ENCODE measurements around the gene KDELR1. TPM values are rescaled to one million over a fixed set of nuclear protein-coding genes. Genes with fewer than 3 reads are reported as not detected.

KDELR1 gene
- total RNA-seq, 1 experiment from 2014 or later: 189 TPM

GRCh38 chr19:48371367-48371766 is 20.0 kb downstream of the KDELR1 start:
- no peak for DNase-seq (ENCODE audit: low spot score)

- DNase-seq (ENCODE audit: low spot score): no peak
These were observed 20.4 kb downstream of the KDELR1 start for GRCh38 chr19:48370955-48371354.

DNA sequence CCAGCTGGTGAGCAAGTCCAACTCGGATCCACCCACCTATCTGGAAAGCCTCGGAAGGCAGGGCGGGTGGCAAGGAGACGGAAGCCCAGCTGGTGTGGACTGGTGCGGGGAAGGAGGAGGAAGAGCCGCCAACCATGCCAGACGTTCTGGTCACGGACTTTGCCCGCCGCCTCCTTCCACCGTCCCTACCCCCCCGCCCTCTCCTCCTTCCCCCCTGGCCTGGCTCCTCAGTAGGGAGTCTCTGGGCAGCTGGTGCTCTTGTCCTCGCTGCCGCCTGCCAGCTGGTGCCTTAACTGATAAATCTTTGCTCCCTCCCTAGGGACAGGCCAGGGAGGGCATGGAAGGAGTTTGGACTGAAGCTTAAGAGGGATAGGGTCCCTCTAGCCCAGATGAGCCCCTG is 22.4 kb downstream of the KDELR1 start:
- peak; percentile 83 for DNase-seq (ENCODE audit: low spot score)

DNA sequence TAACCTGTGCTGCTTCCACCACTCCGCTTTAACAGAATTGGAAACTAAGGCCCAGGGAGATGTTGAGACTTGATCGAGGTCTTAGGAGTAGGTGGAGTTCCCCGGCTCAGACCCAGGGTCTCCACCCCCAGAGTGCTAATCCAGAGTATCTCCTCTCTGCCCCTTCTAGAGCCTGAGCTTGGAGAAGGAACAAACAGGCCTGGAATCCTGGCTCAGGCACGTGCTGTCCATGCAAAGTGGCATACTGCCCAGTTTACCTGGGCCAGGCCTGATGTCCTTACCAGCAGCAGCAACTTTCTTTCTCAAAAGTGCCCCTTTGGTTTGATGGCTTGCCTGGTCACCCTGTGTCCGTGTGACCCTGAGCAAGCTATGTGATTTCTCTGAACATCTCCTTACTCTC is 23.5 kb downstream of the KDELR1 start:
- DNase-seq (ENCODE audit: low spot score): no peak

- no peak for DNase-seq (ENCODE audit: low spot score)
These were observed 25.7 kb downstream of the KDELR1 start for GRCh38 chr19:48365602-48366001.

DNA sequence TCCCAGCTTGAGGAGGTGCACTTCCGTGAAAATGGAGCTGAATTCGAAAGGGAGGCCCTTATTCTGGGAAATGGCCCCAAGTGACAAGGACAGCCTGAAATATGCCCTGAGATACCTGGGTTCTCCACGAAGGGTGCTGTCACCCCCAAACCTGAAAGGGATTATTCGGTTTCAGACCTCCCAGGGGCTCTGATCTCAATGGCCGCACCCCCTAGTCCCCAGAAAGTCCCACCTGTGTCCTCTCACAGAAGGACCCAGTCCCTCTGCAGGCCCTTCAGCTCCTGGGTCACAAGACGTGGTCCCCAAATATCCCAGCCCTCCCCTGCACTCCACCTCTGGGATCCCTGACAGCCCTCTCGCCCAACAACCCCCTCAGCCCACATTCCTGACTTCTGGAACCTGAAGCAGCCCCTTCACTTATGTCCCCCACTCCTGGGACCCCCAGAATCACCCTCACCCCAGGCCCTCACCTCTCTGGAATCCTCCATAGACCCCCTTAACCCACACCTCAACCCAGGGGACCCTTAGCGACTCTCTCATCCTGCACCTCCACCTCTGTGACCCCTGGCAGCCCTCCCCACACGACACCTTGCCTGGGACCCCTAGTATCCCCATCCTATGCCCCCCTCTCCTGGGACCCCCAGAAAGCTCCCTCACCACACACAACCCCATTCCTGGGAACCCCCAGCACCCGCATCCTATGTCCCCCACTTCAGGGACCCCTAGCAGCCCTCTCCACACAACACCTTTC is 26.6 kb downstream of the KDELR1 start:
- DNase-seq (ENCODE audit: low spot score): no peak

DNA sequence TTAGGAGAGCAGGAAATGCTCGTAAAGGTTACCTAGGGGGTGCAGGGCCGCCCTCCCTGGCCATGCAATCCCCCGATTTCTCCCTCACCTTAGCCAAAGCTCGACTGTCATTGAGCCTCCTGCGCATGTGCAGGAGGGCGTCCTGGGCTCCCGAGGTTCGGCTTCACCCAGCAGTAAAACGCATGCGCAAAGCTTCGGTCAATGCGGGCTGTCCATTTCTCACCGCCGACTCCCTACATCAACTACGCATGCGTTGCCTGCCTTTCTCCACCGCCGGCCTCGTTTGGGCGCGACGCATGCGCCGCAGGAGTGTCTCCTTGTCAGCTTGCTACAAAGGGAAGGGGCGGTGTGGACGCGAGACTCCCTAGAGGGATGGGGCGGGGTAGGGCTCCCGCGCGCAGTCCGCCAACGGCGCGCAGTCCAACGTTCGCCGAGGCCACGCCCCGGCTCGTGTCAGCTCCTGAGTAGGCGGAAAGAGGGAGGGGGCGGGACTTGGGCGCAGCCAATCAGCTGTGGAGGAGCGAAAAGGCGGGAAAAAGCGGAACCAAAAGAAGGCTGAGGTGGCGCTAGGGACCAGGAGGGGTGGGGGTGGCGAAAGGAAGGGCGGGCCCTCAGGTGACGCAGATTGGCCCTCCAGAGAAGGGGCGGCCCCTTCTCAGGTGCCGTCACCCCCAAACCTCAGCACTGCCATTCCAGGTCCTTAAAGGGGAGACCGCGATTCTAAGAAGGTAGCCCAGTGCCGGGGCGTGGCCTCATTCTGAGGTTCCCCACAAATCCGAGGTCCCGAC is 27.3 kb downstream of the KDELR1 start, which contains the start of the genes SYNGR4 and TMEM143:
TSS of gene SYNGR4 (plus strand) at position 558 of the 788 bp plus-strand sequence. CDS start 1,476 bp downstream, outside the sequence.
TSS of gene TMEM143 (minus strand) at position 131 of the 788 bp plus-strand sequence. CDS start at position 111, 20 bp downstream.
- DNase-seq (ENCODE audit: low spot score): peak; percentile 100

DNA sequence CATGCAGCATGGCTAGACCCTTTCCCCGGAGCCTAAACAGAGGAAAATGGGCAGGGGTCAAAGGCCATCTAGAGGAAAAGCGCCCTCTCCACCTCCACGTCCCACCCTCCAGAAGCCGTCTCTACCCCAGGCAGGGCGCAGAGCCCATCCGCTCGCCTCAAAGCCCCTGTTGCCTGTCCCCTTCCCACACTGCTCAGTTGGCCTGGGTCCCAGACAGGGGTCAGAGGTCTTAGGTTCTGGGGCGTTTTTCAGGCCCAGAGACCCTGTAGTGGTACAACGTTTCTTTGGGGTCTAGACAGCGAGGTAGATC is 27.9 kb downstream of the KDELR1 start:
- no peak for DNase-seq (ENCODE audit: low spot score)

DNA sequence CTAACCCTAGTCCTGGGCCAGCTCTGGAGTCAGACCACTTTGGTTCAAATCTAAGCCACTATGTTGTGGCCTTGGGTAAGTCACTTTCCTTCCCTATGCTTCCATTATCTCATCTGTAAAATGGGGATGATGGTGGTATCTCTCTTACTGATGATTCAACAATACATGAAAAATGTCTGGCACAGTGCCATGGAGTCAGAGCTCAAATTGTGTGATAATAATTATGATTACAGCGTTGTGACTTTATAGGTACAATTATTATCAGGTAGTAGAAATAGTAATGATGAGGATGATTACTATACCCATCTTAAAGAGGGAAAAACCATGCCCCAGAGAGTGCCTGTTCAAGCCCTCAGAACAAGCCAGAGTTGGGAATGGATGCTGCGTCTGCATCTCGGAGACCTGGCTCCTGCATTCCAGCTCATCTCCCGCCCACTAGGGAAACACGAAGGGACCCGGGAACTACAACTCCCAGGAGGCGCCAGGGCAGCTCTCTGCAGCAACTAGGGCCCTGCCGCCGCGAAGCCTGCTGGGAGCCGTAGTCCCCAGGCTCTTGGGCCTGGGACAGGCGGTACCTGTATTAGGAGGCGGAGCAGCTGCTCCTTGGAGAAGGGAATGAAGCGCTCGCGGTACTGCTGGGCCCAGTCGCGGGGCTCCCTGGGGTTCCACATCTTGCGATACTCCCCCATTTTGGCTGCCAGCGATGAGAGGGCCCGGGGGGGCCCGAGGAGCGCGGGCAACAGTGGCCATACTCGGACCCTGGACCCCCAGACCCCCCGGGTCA is 28.4 kb downstream of the KDELR1 start:
- peak; percentile 100 for DNase-seq (ENCODE audit: low spot score)

DNA sequence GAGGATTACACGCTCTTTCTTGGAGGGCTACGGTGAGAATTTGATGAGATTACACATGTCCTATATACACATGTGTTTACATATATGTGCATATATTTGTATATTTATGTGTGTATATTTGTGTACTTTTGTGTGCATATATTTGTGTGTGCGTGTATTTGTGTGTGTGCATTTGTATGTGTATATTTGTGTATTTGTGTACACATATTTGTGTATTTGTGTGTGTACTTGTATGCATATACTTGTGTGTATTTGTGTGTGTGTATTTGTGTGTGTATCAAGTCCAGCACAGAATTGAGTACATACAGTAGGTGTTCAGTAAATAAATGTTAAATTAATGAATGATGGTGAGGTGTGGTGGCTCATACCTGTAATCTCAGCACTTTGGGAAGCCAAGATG is 29.4 kb downstream of the KDELR1 start:
- DNase-seq (ENCODE audit: low spot score): no peak

DNA sequence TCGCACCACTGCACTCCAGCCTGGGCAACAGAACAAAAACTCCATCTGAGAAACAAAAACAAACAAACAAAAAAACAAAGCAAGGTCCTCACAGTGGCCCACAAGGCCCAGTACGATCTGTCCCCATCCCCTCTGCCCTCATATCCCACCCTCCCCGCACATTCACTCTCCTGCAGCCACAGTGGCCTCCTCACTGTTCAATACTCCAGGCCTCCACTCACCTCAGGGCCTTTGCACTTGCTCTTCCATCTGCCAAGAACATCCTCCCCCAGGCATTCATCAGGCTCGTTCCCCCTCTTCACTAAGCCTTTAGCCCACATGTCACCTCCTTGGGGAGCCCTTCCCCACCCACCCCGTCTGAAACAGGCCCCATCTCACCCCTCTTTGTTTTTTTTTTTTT is 32.2 kb downstream of the KDELR1 start:
- no peak for DNase-seq (ENCODE audit: low spot score)

DNA sequence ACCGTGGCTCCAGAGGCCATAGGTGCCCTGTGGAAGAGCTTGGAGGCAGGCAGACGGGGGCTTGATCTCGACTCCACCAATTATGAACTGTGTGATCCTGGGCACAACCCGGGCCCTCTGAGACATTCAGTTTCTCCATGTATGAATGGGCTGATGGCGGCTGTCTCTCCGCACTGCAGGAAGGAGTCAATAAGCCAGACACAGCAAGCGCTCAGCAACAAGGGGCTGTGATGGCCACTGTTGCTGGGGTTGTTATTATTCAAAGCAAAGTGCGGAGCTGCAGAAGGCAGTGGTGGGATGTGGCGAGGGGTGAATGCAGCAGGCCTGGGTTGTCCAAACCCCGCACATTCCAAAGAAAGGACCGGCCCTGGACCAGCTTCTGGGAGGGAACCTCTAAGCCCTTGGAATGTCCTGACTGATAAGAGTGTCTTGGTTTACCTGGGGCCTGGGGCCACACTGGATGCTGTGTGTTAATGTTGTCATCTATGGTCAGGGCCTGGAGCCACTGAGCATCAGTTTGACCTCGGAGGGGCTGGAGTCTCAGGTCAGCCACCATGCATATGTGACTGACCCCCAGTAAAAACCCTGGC is 35.9 kb downstream of the KDELR1 start:
- no peak for DNase-seq (ENCODE audit: low spot score)

GRCh38 chr19:48354332-48354992 is 36.9 kb downstream of the KDELR1 start:
- peak; percentile 86 for DNase-seq (ENCODE audit: low spot score)

DNA sequence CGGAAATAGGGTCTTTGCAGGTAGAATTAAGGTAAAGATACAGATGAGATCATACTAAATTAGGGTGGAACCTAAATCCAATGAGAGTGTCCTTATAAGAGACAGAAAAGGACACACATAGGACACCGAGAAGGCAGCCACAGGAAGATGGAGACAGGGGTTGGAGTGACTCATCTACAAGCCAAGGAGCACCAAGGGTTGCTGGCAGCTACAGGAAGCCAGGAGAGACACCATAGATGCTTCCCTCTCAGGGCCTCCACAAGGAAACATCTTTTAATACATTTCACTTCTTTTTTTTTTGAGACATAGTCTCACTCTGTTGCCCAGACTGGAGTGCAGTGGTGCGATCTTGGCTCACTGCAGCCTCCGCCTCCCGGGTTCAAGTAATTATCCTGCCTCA is 37.7 kb downstream of the KDELR1 start:
- DNase-seq (ENCODE audit: low spot score): no peak

GRCh38 chr19:48351341-48351752 is 40.0 kb downstream of the KDELR1 start:
- DNase-seq (ENCODE audit: low spot score): peak; percentile 89

GRCh38 chr19:48350856-48351255 is 40.5 kb downstream of the KDELR1 start:
- no peak for DNase-seq (ENCODE audit: low spot score)

- DNase-seq (ENCODE audit: low spot score): no peak
These were observed 42.6 kb downstream of the KDELR1 start for GRCh38 chr19:48348737-48349136.

- DNase-seq (ENCODE audit: low spot score): peak; percentile 75
These were observed 43.3 kb downstream of the KDELR1 start for GRCh38 chr19:48348045-48348444.

- DNase-seq (ENCODE audit: low spot score): no peak
These were observed 45.2 kb downstream of the KDELR1 start for GRCh38 chr19:48346191-48346590.

DNA sequence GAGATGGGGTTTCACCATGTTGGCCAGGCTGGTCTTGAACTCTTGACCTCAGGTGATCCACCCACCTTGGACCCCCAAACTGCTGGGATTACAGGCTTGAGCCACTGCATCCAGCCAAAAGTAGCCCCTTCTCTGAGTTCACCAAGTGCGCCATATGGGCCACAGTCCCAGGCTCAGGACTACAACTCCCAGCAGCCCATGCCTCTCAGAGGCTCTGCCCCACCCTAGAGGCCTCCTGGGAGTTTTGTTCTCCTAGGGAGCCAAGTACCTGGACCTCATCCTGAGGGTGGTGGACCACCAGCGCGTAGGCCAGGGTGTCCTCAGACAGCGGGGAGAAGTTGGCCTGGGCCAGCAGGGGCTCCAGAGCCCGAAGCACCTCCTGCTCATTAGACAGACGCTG is 46.5 kb downstream of the KDELR1 start:
- DNase-seq (ENCODE audit: low spot score): peak; percentile 41
